ENCODE data around the gene DTWD2. TPM values are rescaled to one million over a fixed set of nuclear protein-coding genes. Genes with fewer than 3 reads are reported as not detected.

DTWD2 gene
- total and polyA plus RNA-seq, 2 of the 4 experiments (the other 2 are of a cell fraction): 1.2 to 1.8 TPM

- H2AK9ac ChIP-seq (replicated peaks; ENCODE audit: low read depth, low read length, poor library complexity): no peak overlapping the region
- in situ Hi-C loops (cut with MboI; ENCODE audit: low sequenced_read_pairs): no loop called here
- no peak overlapping the region for H3K4me2 ChIP-seq (ENCODE audit: low read depth, low read length)
- H3K9me1 ChIP-seq (ENCODE audit: insufficient read depth, low read length): no peaks in the 10 kb centered on the region
- no peak overlapping the region for H3K23ac ChIP-seq (ENCODE audit: low read depth, low read length)
- H3K56ac ChIP-seq (ENCODE audit: extremely low read depth, insufficient read depth, low read length): no peak overlapping the region
- H3K14ac ChIP-seq (replicated peaks; ENCODE audit: low read depth, low read length): no peak overlapping the region
- H3K4ac ChIP-seq (ENCODE audit: low read depth, low read length): no peak overlapping the region
- H2BK120ac ChIP-seq (ENCODE audit: low read depth, low read length): no peak overlapping the region
- no peaks in the 10 kb centered on the region for H3K4me1 ChIP-seq (ENCODE audit: control insufficient read depth, insufficient read depth, low read length)
- no peak overlapping the region for H2AK5ac ChIP-seq (ENCODE audit: low read depth, low read length)
- peak; percentile 18 for DNase-seq
- POLR2A ChIA-PET (ENCODE audit: unreplicated experiment): no interaction called here
- CTCF ChIA-PET: no interaction called here
- H3K36me3 ChIP-seq (ENCODE audit: control insufficient read depth, insufficient read depth, low read length): no peaks in the 10 kb centered on the region
- no peak overlapping the region for H2AFZ ChIP-seq (replicated peaks; ENCODE audit: low read length, poor library complexity)
- no peaks in the 10 kb centered on the region for H4K20me1 ChIP-seq (ENCODE audit: insufficient read depth, low read length)
- no peak overlapping the region for H3K18ac ChIP-seq (ENCODE audit: low read depth, low read length)
- H3K9me3 ChIP-seq (ENCODE audit: control insufficient read depth, insufficient read depth, low read length): no peaks in the 10 kb centered on the region
- no peak overlapping the region for H2BK20ac ChIP-seq (ENCODE audit: low read depth, low read length)
- no peak overlapping the region for H2BK15ac ChIP-seq (ENCODE audit: low read depth, low read length)
- intact Hi-C loops (cut with micrococcal nuclease): no loop called here
- no peak overlapping the region for H4K5ac ChIP-seq (ENCODE audit: low read depth, low read length)
- TF ChIP-seq RFX5 (IDR thresholded peaks at IDR 0.05; ENCODE audit: low read depth, low read length) (no peak), CEBPB (IDR thresholded peaks at IDR 0.05; ENCODE audit: low read depth, low read length) (no peak), POLR2A (IDR thresholded peaks at IDR 0.05; ENCODE audit: low read depth, low read length) (no peak), CHD1 (IDR thresholded peaks at IDR 0.05; ENCODE audit: low read depth, low read length) (no peak), RAD21 (IDR thresholded peaks at IDR 0.05; ENCODE audit: low read length) (no peak), MAFK (IDR thresholded peaks at IDR 0.05; ENCODE audit: low read depth, low read length) (no peak), FOS (IDR thresholded peaks at IDR 0.05; ENCODE audit: low read depth, low read length) (no peak)
- H3K27ac ChIP-seq (ENCODE audit: insufficient read depth, low read length): no peak overlapping the region
- no peak overlapping the region for H3K9ac ChIP-seq (ENCODE audit: low read depth, low read length)
- BruUV-seq (replicated peaks): no TSS peak
- H4K91ac ChIP-seq (ENCODE audit: insufficient read depth, low read depth, low read length): no peak overlapping the region
- no peak overlapping the region for H3K4me3 ChIP-seq (ENCODE audit: insufficient read depth, low read depth, low read length)
- no peak for ATAC-seq (ENCODE audit: low read depth)
- H4K8ac ChIP-seq (ENCODE audit: low read depth in 2 of 2, low read length in 2 of 2): no peak overlapping the region
- no peak overlapping the region for H2BK5ac ChIP-seq (ENCODE audit: low read depth, low read length, poor library complexity, severe bottlenecking)
- H3K27me3 ChIP-seq (ENCODE audit: control insufficient read depth, insufficient read depth, low read length): no peaks in the 10 kb centered on the region
- H3K79me1 ChIP-seq (ENCODE audit: low read depth in 1 of 2, low read length in 2 of 2): no peaks in the 10 kb centered on the region
- dilution Hi-C loops (cut with HindIII; ENCODE audit: low sequenced_read_pairs, unreplicated experiment): no loop called here
Measured at GRCh38 chr5:118862596-118862995, 125.8 kb downstream of the DTWD2 start.
